Activated naive CD4-positive, alpha-beta T cell treated with anti-CD3 and anti-CD28 coated beads, Interleukin-2, amount 10 ng/mL, durations not matched to agents 7 days and 5 days (primary cell): ENCODE results near the gene CCDC34.

ENCODE experiments used
- CTCF ChIA-PET: fragments of 350-600 bp; sonication (Branson Sonifier 250); formaldehyde crosslinking; loops from one replicate; lab custom pipeline; 2021; ENCODE audit warnings: antibody characterized with exemption; lab: Charles Lee
- DNase-seq: peaks from one replicate; pipeline ENCODE4 v3.0.0-alpha.2; 2020
- H3K27ac Mint-ChIP-seq: one replicate; pipeline ENCODE4 v1.8.0; 2021; ENCODE audit warnings: mild to moderate bottlenecking, moderate library complexity, mixed read lengths
- H3K27me3 Mint-ChIP-seq: one replicate; pipeline ENCODE4 v1.8.0; 2021; ENCODE audit warnings: mild to moderate bottlenecking, mixed read lengths
- H3K36me3 Mint-ChIP-seq: one replicate; pipeline ENCODE4 v1.8.0; 2021; ENCODE audit warnings: mixed read lengths
- H3K4me1 Mint-ChIP-seq: one replicate; pipeline ENCODE4 v1.8.0; 2021; ENCODE audit warnings: mixed read lengths
- H3K4me3 Mint-ChIP-seq: one replicate; pipeline ENCODE4 v1.8.0; 2021; ENCODE audit warnings: mild to moderate bottlenecking, moderate library complexity, mixed read lengths
- H3K9me3 Mint-ChIP-seq: one replicate; pipeline ENCODE4 v1.8.0; 2021; ENCODE audit warnings: mixed read lengths

The CCDC34 gene

GRCh38 chr11:27398400-27398770 lies 35.4 kb upstream of the CCDC34 start:
- H3K9me3 Mint-ChIP-seq: no peaks in the 10 kb centered on the region
- H3K36me3 Mint-ChIP-seq: no peaks in the 10 kb centered on the region
- H3K4me3 Mint-ChIP-seq: no peak overlapping the region
- CTCF ChIA-PET: no interaction called here
- no peak for DNase-seq
- H3K27me3 Mint-ChIP-seq: no peaks in the 10 kb centered on the region
- H3K4me1 Mint-ChIP-seq: no peaks in the 10 kb centered on the region
- H3K27ac Mint-ChIP-seq: no peak overlapping the region

- CTCF ChIA-PET: no interaction called here
- no peaks in the 10 kb centered on the region for H3K4me1 Mint-ChIP-seq
- no peak overlapping the region for H3K27ac Mint-ChIP-seq
- no peaks in the 10 kb centered on the region for H3K27me3 Mint-ChIP-seq
- no peak overlapping the region for H3K4me3 Mint-ChIP-seq
- H3K9me3 Mint-ChIP-seq: no peaks in the 10 kb centered on the region
- no peak for DNase-seq
- H3K36me3 Mint-ChIP-seq: no peaks in the 10 kb centered on the region
Observed at GRCh38 chr11:27397624-27398399, 34.8 kb upstream of the CCDC34 start.

GRCh38 chr11:27396259-27396839 lies 33.3 kb upstream of the CCDC34 start:
- CTCF ChIA-PET: no interaction called here
- Mint-ChIP-seq H3K4me3 (no peak overlapping the region), H3K9me3 (no peaks in the 10 kb centered on the region), H3K4me1 (no peaks in the 10 kb centered on the region), H3K27me3 (no peaks in the 10 kb centered on the region), H3K27ac (no peak overlapping the region), H3K36me3 (no peaks in the 10 kb centered on the region)
- no peak for DNase-seq

- DNase-seq: no peak
- Mint-ChIP-seq H3K27me3 (no peaks in the 10 kb centered on the region), H3K9me3 (no peaks in the 10 kb centered on the region), H3K27ac (no peak overlapping the region), H3K36me3 (no peaks in the 10 kb centered on the region), H3K4me1 (no peaks in the 10 kb centered on the region), H3K4me3 (no peak overlapping the region)
- CTCF ChIA-PET: no interaction called here
Observed at GRCh38 chr11:27395556-27396258, 32.7 kb upstream of the CCDC34 start.

- Mint-ChIP-seq H3K27me3 (no peaks in the 10 kb centered on the region), H3K4me1 (no peaks in the 10 kb centered on the region), H3K4me3 (no peak overlapping the region), H3K36me3 (no peaks in the 10 kb centered on the region), H3K27ac (no peak overlapping the region), H3K9me3 (no peaks in the 10 kb centered on the region)
- CTCF ChIA-PET: interaction anchor here (0.6 kb wide), 1 partner anchor 88 kb away, joined by 3 read pairs; no protein-coding TSS in a partner anchor
- no peak for DNase-seq
Observed at GRCh38 chr11:27394781-27395228, 31.8 kb upstream of the CCDC34 start.

- H3K4me1 Mint-ChIP-seq: peaks cover 4% of the 10 kb centered on the region
- H3K27me3 Mint-ChIP-seq: no peaks in the 10 kb centered on the region
- no peak overlapping the region for H3K4me3 Mint-ChIP-seq
- no peak overlapping the region for H3K27ac Mint-ChIP-seq
- no peak for DNase-seq
- H3K9me3 Mint-ChIP-seq: no peaks in the 10 kb centered on the region
- CTCF ChIA-PET: interaction anchor here (1.2 kb wide), 1 partner anchor 104 kb away, joined by 3 read pairs; no protein-coding TSS in a partner anchor
- no peaks in the 10 kb centered on the region for H3K36me3 Mint-ChIP-seq
Observed at GRCh38 chr11:27392278-27393114, 29.5 kb upstream of the CCDC34 start.

- CTCF ChIA-PET: no interaction called here
- no peak for DNase-seq
- Mint-ChIP-seq H3K36me3 (no peaks in the 10 kb centered on the region), H3K27ac (no peak overlapping the region), H3K27me3 (peaks cover 2% of the 10 kb centered on the region), H3K4me3 (no peak overlapping the region), H3K4me1 (peaks cover 4% of the 10 kb centered on the region), H3K9me3 (no peaks in the 10 kb centered on the region)
Observed at GRCh38 chr11:27391331-27392015, 28.5 kb upstream of the CCDC34 start.

GRCh38 chr11:27390318-27391295 lies 27.6 kb upstream of the CCDC34 start:
- Mint-ChIP-seq H3K27me3 (peaks cover 5% of the 10 kb centered on the region), H3K36me3 (no peaks in the 10 kb centered on the region), H3K27ac (no peak overlapping the region), H3K9me3 (no peaks in the 10 kb centered on the region), H3K4me1 (peaks cover 4% of the 10 kb centered on the region), H3K4me3 (no peak overlapping the region)
- CTCF ChIA-PET: no interaction called here
- no peak for DNase-seq

GRCh38 chr11:27388869-27389268 lies 25.9 kb upstream of the CCDC34 start:
- H3K36me3 Mint-ChIP-seq: no peaks in the 10 kb centered on the region
- H3K4me1 Mint-ChIP-seq: peaks cover 4% of the 10 kb centered on the region
- H3K9me3 Mint-ChIP-seq: no peaks in the 10 kb centered on the region
- no peak for DNase-seq
- no peak overlapping the region for H3K4me3 Mint-ChIP-seq
- CTCF ChIA-PET: no interaction called here
- H3K27me3 Mint-ChIP-seq: peaks cover 5% of the 10 kb centered on the region
- H3K27ac Mint-ChIP-seq: no peak overlapping the region

GRCh38 chr11:27388001-27388400 lies 25.0 kb upstream of the CCDC34 start:
- H3K27me3 Mint-ChIP-seq: peaks cover 5% of the 10 kb centered on the region
- CTCF ChIA-PET: no interaction called here
- H3K27ac Mint-ChIP-seq: no peak overlapping the region
- DNase-seq: no peak
- no peaks in the 10 kb centered on the region for H3K36me3 Mint-ChIP-seq
- no peak overlapping the region for H3K4me3 Mint-ChIP-seq
- peaks cover 4% of the 10 kb centered on the region for H3K4me1 Mint-ChIP-seq
- H3K9me3 Mint-ChIP-seq: no peaks in the 10 kb centered on the region

GRCh38 chr11:27387362-27387761 lies 24.3 kb upstream of the CCDC34 start:
- Mint-ChIP-seq H3K27ac (no peak overlapping the region), H3K4me1 (peaks cover 4% of the 10 kb centered on the region), H3K27me3 (peaks cover 5% of the 10 kb centered on the region), H3K4me3 (no peak overlapping the region), H3K9me3 (no peaks in the 10 kb centered on the region), H3K36me3 (no peaks in the 10 kb centered on the region)
- DNase-seq: no peak
- CTCF ChIA-PET: no interaction called here

GRCh38 chr11:27386181-27386845 lies 23.3 kb upstream of the CCDC34 start:
- Mint-ChIP-seq H3K9me3 (no peaks in the 10 kb centered on the region), H3K36me3 (no peaks in the 10 kb centered on the region), H3K4me1 (peaks cover 4% of the 10 kb centered on the region), H3K27ac (no peak overlapping the region), H3K4me3 (no peak overlapping the region), H3K27me3 (peaks cover 5% of the 10 kb centered on the region)
- CTCF ChIA-PET: no interaction called here
- DNase-seq: no peak
